Progenitor cell of endocrine pancreas (in vitro differentiated cells): Measurements from ENCODE around the gene BOD1L2. TPM values are rescaled to one million over a fixed set of nuclear protein-coding genes. Genes with fewer than 3 reads are reported as not detected.

Experiments
- DNase-seq: peaks from one replicate; pipeline ENCODE4 v3.0.0; 2021; ENCODE audit warnings: low spot score; ENCODE audit not compliant: unreplicated experiment
- H3K27ac Mint-ChIP-seq: 2 replicates; pipeline ENCODE4 v1.8.0; 2021; ENCODE audit warnings: mild to moderate bottlenecking, moderate library complexity, mixed read lengths
- H3K27me3 Mint-ChIP-seq: 2 replicates; pipeline ENCODE4 v1.8.0; 2021; ENCODE audit warnings: mixed read lengths
- H3K36me3 Mint-ChIP-seq: 2 replicates; pipeline ENCODE4 v1.8.0; 2022; ENCODE audit warnings: mixed read lengths; ENCODE audit not compliant: insufficient read depth
- H3K4me1 Mint-ChIP-seq: 2 replicates; pipeline ENCODE4 v1.8.0; 2021; ENCODE audit warnings: low read depth, mixed read lengths
- H3K4me3 Mint-ChIP-seq: 2 replicates; pipeline ENCODE4 v1.8.0; 2021; ENCODE audit warnings: low read depth, mild to moderate bottlenecking, moderate library complexity, mixed read lengths
- H3K9me3 Mint-ChIP-seq: 2 replicates; pipeline ENCODE4 v1.8.0; 2021; ENCODE audit warnings: low read depth, mixed read lengths
- total RNA-seq: library from RNA; stranded (reverse); gene quantifications from 2 replicates; pipeline ENCODE4 v1.2.1, GENCODE V29; 2021
- TF ChIP-seq, protein P1 (sequence below): fragments of 200-600 bp; sonication (generic); IDR thresholded peaks from one replicate; pipeline ENCODE4 v1.5.0; 2021; ENCODE audit warnings: antibody characterized with exemption, mild to moderate bottlenecking; ENCODE audit not compliant: unreplicated experiment

BOD1L2 gene
- total RNA-seq, 1 donor from 2014 or later = not detected

DNA sequence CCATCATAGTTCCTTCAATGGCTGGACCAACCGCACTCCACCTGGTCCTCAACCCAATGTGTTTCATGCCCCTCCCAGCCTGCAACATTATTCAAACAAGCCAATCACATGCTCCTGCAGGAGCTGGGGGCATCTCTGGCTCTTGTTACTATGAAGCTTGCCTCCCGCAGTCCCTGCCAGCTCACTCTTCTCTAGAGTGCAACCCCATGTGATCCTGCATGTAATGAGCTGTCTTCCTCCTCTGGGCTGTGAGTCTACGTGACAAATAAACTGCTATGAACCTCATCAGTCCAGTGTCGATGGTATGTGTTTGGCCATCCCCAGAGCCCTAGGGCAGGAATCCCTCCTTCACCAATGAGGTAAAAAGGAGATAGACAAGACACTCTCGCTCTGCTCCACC is 15.8 kb upstream of the BOD1L2 start:
- Mint-ChIP-seq H3K36me3 (no peaks in the 10 kb centered on the region), H3K4me1 (peaks cover 36% of the 10 kb centered on the region), H3K27ac (peak overlapping the region; percentile 13), H3K27me3 (no peaks in the 10 kb centered on the region), H3K4me3 (no peak overlapping the region), H3K9me3 (peaks cover 4% of the 10 kb centered on the region)
- TF ChIP-seq, protein P1, sequence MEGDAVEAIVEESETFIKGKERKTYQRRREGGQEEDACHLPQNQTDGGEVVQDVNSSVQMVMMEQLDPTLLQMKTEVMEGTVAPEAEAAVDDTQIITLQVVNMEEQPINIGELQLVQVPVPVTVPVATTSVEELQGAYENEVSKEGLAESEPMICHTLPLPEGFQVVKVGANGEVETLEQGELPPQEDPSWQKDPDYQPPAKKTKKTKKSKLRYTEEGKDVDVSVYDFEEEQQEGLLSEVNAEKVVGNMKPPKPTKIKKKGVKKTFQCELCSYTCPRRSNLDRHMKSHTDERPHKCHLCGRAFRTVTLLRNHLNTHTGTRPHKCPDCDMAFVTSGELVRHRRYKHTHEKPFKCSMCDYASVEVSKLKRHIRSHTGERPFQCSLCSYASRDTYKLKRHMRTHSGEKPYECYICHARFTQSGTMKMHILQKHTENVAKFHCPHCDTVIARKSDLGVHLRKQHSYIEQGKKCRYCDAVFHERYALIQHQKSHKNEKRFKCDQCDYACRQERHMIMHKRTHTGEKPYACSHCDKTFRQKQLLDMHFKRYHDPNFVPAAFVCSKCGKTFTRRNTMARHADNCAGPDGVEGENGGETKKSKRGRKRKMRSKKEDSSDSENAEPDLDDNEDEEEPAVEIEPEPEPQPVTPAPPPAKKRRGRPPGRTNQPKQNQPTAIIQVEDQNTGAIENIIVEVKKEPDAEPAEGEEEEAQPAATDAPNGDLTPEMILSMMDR = no peak
- no peak for DNase-seq

DNA sequence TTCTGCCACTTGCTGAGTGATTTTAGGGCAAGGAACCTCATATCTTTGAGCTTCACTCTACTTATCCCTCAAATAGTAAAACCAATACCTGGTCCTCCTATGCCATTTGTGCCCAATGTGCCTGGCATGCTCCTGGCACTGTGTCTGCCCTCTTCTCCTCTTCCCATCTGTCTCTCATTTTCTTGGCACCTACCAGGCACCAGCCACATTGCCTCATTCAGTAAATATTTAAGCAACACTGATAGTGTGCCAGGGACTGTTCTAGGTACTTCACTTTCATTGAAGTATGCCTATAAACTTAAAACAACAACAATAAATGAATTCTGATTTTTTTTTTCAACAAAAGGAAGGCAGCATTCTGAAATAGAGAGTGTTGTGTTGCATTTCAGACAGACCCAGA is 15.1 kb upstream of the BOD1L2 start:
- TF ChIP-seq, protein P1 = no peak
- H3K4me1 Mint-ChIP-seq = peaks cover 36% of the 10 kb centered on the region

DNA sequence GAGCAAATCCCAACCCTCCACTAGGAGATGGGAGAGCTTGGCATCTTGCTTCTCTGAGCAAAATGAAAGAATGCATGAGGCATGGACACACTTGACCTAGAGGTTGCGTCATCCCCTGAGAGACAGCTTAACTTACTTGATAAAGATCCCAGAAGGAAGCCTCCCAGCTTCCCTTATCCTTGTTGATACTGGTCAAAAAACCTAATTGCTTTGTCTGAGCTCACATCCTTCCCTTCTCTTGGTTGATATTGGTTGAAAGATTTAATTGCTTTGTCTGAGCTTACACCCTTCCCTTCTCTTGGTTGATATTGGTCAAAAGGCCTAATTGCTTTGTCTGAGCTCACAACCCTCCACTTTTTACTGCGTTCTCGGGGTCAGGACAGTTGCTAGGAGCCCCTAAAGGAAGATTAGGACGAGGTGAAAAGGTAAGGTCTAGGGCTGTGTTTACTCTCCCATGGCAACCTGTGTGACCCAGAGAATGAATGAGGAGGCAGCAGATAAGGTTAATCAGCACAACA is 12.2 kb upstream of the BOD1L2 start:
- Mint-ChIP-seq H3K27ac (peak overlapping the region; percentile 93), H3K36me3 (no peaks in the 10 kb centered on the region), H3K4me1 (peaks cover 35% of the 10 kb centered on the region), H3K4me3 (no peak overlapping the region), H3K9me3 (peaks cover 12% of the 10 kb centered on the region), H3K27me3 (no peaks in the 10 kb centered on the region)
- TF ChIP-seq, protein P1 = no peak
- DNase-seq = no peak

More for the DNA sequence above, 15.1 kb upstream of the BOD1L2 start:
- no peak overlapping the region for H3K4me3 Mint-ChIP-seq
- H3K27ac Mint-ChIP-seq = no peak overlapping the region
- no peak for DNase-seq
- H3K9me3 Mint-ChIP-seq = peaks cover 8% of the 10 kb centered on the region
- H3K27me3 Mint-ChIP-seq = no peaks in the 10 kb centered on the region
- no peaks in the 10 kb centered on the region for H3K36me3 Mint-ChIP-seq

DNA sequence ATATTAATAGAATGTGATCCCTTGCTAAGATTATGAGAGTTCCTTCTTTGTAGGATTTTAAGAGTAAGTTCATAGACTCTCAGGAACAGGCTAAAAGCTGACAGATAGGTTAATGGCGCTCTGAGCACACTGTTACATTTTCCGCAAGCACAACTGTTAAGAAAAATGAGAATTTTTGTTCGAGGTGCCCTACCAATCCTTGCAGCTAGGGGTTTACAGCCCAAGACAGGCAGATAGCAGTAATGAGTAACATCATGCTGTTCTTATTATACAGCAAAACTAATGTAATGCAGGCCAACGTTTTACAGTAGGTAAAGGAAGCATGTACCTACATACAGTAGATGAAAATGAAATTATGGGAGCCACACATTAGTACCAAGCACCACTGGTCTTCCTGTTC is 11.2 kb upstream of the BOD1L2 start:
- peaks cover 12% of the 10 kb centered on the region for H3K9me3 Mint-ChIP-seq
- H3K4me1 Mint-ChIP-seq = peaks cover 39% of the 10 kb centered on the region
- TF ChIP-seq, protein P1 = peak; percentile 52
- H3K27ac Mint-ChIP-seq = no peak overlapping the region
- no peak overlapping the region for H3K4me3 Mint-ChIP-seq
- no peak for DNase-seq
- H3K27me3 Mint-ChIP-seq = no peaks in the 10 kb centered on the region
- H3K36me3 Mint-ChIP-seq = no peaks in the 10 kb centered on the region

DNA sequence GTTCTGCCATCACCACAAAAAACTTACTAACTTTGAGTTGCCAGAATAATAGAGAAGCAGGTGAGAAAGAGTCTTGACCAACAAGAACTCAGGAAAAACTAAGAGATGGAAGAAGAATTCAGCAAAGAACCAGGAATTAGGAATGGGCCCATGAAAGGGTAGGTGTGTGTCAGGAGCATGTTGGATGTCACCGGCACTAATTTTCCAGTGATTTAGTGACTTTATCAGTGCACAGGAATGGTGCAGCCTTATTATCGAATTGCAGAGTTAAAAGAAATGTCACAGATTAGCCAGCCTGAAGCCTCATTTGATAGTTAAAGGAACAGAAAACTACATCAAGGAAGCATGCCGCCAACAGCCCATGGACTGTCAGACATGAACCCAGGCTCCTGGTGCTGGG is 9.0 kb upstream of the BOD1L2 start:
- Mint-ChIP-seq H3K27me3 (no peaks in the 10 kb centered on the region), H3K4me3 (no peak overlapping the region), H3K36me3 (no peaks in the 10 kb centered on the region), H3K4me1 (peaks cover 58% of the 10 kb centered on the region), H3K27ac (no peak overlapping the region), H3K9me3 (peaks cover 12% of the 10 kb centered on the region)
- TF ChIP-seq, protein P1 = no peak
- DNase-seq = no peak
